Measurements from ENCODE around the gene MARCO.

- TF ChIP-seq CTCF (IDR thresholded peaks at IDR 0.05), result no peak
- TF ChIP-seq POLR2A (IDR thresholded peaks at IDR 0.05), result no peak
Measured at GRCh38 chr2:118973542-118973951, 31.6 kb downstream of the MARCO start.

All from right lobe of liver (tissue), 4 donors.